ENCODE measurements around the gene POLR1E.

Gene POLR1E

GRCh38 chr9:37485389-37486255, at the start of gene POLR1E:
Gene POLR1E, plus strand, starts transcription at chr9:37485948. Its CDS starts 100 bp downstream, at chr9:37486048.
- DNase-seq, result peak; percentile 98

- no peak for DNase-seq
Observed at GRCh38 chr9:37436540-37436939, 49.2 kb upstream of the POLR1E start.

GRCh38 chr9:37437010-37437409, 48.7 kb upstream of the POLR1E start:
- DNase-seq, result no peak

- DNase-seq, result no peak
Observed at GRCh38 chr9:37437621-37438020, 48.1 kb upstream of the POLR1E start.

- DNase-seq, result no peak
Observed at GRCh38 chr9:37438359-37438758, 47.4 kb upstream of the POLR1E start.

- no peak for DNase-seq
Observed at GRCh38 chr9:37441776-37442370, 43.9 kb upstream of the POLR1E start.

- DNase-seq, result no peak
Observed at GRCh38 chr9:37442556-37442955, 43.2 kb upstream of the POLR1E start.

GRCh38 chr9:37443566-37443965, 42.2 kb upstream of the POLR1E start:
- no peak for DNase-seq

GRCh38 chr9:37444890-37445289, 40.9 kb upstream of the POLR1E start:
- no peak for DNase-seq

- DNase-seq, result no peak
Observed at GRCh38 chr9:37445832-37446231, 39.9 kb upstream of the POLR1E start.

- DNase-seq, result no peak
Observed at GRCh38 chr9:37446401-37446800, 39.3 kb upstream of the POLR1E start.

GRCh38 chr9:37447111-37447510, 38.6 kb upstream of the POLR1E start:
- no peak for DNase-seq

GRCh38 chr9:37449862-37450632, 35.7 kb upstream of the POLR1E start:
- DNase-seq, result no peak

- no peak for DNase-seq
Observed at GRCh38 chr9:37451628-37452027, 34.1 kb upstream of the POLR1E start.

- DNase-seq, result no peak
Observed at GRCh38 chr9:37452611-37453010, 33.1 kb upstream of the POLR1E start.

GRCh38 chr9:37453827-37454226, 31.9 kb upstream of the POLR1E start:
- no peak for DNase-seq

GRCh38 chr9:37454238-37454637, 31.5 kb upstream of the POLR1E start:
- no peak for DNase-seq

- no peak for DNase-seq
Observed at GRCh38 chr9:37455884-37456647, 29.7 kb upstream of the POLR1E start.

GRCh38 chr9:37456817-37457216, 28.9 kb upstream of the POLR1E start:
- no peak for DNase-seq

- no peak for DNase-seq
Observed at GRCh38 chr9:37464006-37464405, 21.7 kb upstream of the POLR1E start.

GRCh38 chr9:37464426-37465248, 21.1 kb upstream of the POLR1E start:
- DNase-seq, result peak; percentile 59

Data from CD4-positive, alpha-beta T cell treated with Interleukin-17A for 4 hours (primary cell).